ENCODE measurements around the gene IKZF3.
"Not testable (repeated sequence)": the region's sequence is repeated elsewhere in the genome, so short reads cannot be mapped to it uniquely, and the experiment has no call there.

IKZF3 gene

DNA sequence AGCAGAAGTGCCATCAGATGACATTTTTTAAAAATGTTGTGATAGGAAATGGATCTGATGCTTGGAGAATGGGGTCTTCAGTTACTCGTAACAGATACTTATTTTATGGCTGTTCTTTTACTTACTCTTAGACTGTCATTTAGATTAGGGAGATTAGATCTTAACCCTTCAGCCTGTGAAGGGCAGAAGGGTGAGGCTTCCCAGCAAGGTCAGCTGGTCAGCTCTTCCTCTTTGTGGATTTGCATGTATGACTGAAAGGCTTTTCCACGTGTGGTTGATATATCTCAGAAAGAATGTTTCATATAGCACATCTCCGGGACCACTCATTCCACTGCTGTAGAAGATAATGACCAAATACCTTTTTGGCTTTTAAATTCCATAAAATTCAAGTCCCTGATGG is 98.9 kb downstream of the IKZF3 start:
- H2AFZ ChIP-seq (ENCODE audit: low read length) = no peak overlapping the region
- peaks cover 10% of the 10 kb centered on the region for H3K4me1 ChIP-seq (ENCODE audit: insufficient read depth, low read length, poor library complexity, severe bottlenecking)
- H3K4me2 ChIP-seq (ENCODE audit: low read depth, low read length, poor library complexity, severe bottlenecking) = no peak overlapping the region
- TF ChIP-seq, protein P1, sequence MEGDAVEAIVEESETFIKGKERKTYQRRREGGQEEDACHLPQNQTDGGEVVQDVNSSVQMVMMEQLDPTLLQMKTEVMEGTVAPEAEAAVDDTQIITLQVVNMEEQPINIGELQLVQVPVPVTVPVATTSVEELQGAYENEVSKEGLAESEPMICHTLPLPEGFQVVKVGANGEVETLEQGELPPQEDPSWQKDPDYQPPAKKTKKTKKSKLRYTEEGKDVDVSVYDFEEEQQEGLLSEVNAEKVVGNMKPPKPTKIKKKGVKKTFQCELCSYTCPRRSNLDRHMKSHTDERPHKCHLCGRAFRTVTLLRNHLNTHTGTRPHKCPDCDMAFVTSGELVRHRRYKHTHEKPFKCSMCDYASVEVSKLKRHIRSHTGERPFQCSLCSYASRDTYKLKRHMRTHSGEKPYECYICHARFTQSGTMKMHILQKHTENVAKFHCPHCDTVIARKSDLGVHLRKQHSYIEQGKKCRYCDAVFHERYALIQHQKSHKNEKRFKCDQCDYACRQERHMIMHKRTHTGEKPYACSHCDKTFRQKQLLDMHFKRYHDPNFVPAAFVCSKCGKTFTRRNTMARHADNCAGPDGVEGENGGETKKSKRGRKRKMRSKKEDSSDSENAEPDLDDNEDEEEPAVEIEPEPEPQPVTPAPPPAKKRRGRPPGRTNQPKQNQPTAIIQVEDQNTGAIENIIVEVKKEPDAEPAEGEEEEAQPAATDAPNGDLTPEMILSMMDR (conservative IDR thresholded peaks at IDR 0.05; ENCODE audit: low read length) = no peak
- TF ChIP-seq EZH2phosphoT487 (IDR thresholded peaks at IDR 0.05; ENCODE audit: borderline replicate concordance) = no peak
- 0 out of 2 replicates have a peak, but pooled peaks cover under 1% of the 10 kb centered on the region for H3F3A ChIP-seq (ENCODE audit: low read depth)
- no peaks in the 10 kb centered on the region for H3K27me3 ChIP-seq (ENCODE audit: insufficient read depth, low read length, poor library complexity, severe bottlenecking)
- no peak overlapping the region for H3K9ac ChIP-seq (ENCODE audit: low read depth, low read length, poor library complexity, severe bottlenecking)
- no peaks in the 10 kb centered on the region for H4K20me1 ChIP-seq (ENCODE audit: insufficient read depth, low read length, poor library complexity, severe bottlenecking)
- no peaks in the 10 kb centered on the region for H3K9me2 ChIP-seq (replicated peaks; ENCODE audit: low read depth, low read length)
- no peaks in the 10 kb centered on the region for H3K36me3 ChIP-seq (ENCODE audit: insufficient read depth, low read length)
- H3K9me3 ChIP-seq (ENCODE audit: insufficient read depth, low read depth, low read length) = no peaks in the 10 kb centered on the region
- H3K4me3 ChIP-seq (ENCODE audit: low read length, poor library complexity, severe bottlenecking) = no peak overlapping the region
- H3K79me2 ChIP-seq (ENCODE audit: insufficient read depth, low read length) = no peaks in the 10 kb centered on the region

DNA sequence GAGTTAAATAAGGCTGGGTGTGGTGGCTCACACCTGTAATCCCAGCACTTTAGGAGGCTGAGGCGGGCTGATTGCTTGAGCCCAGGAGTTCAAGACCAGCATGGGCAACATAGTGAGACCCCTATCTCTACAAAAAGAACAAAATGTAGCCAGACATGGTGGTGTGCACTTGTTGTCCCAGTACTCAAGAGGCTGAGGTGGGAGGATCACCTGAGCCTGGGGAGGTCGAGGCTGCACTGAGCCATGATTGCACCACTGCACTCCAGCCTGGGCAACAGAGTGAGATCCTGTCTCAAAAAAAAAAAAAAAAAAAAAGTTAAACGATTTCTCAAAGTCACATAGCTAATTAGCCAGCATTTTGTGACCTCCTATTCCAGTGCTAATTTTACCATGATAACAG is 99.9 kb downstream of the IKZF3 start:
- H3K4me3 ChIP-seq (ENCODE audit: low read length, poor library complexity, severe bottlenecking); H3K9me3 ChIP-seq (ENCODE audit: insufficient read depth, low read depth, low read length); H3K27me3 ChIP-seq (ENCODE audit: insufficient read depth, low read length, poor library complexity, severe bottlenecking); H3K36me3 ChIP-seq (ENCODE audit: insufficient read depth, low read length); H4K20me1 ChIP-seq (ENCODE audit: insufficient read depth, low read length, poor library complexity, severe bottlenecking); H3F3A ChIP-seq (ENCODE audit: low read depth); H2AFZ ChIP-seq (ENCODE audit: low read length); H3K79me2 ChIP-seq (ENCODE audit: insufficient read depth, low read length); H3K9me2 ChIP-seq (replicated peaks; ENCODE audit: low read depth, low read length); H3K4me1 ChIP-seq (ENCODE audit: insufficient read depth, low read length, poor library complexity, severe bottlenecking); H3K4me2 ChIP-seq (ENCODE audit: low read depth, low read length, poor library complexity, severe bottlenecking); H3K9ac ChIP-seq (ENCODE audit: low read depth, low read length, poor library complexity, severe bottlenecking): not testable (repeated sequence)

DNA sequence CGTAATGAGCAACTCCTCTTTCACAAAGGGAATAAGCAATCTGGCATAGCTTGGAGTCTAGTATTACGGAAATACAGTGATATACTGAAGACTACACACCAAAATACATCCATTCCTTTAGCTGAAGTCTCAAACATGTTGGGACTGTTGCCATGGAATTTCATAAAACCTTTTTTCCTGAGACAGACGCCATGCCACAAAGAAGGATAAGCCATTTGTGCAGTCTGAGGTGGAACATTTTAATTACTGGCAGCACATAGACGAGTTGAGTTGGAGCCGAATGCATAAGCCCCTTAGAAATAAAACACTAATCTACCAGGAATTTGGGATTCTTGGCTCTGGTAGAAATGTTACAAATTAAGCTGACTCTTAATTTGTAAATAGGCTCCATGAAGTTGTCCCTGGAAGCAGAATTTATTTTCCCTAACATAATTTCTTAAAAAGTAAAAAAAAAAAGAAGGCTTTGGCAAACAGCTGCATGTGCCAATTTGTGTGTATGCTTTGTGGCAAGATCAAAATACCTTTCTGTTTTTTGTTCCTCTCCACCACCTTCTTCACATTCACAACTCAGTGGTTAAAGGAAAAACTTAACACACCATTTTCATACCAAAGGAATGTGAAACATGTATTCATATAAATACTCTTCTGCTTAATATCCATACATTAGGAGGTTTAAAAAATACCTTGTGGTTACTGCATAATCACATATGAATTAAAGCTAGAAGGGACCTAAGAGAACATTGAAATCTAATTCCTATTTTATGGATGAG is 100.9 kb downstream of the IKZF3 start:
- H3K4me2 ChIP-seq (ENCODE audit: low read depth, low read length, poor library complexity, severe bottlenecking) = no peak overlapping the region
- no peaks in the 10 kb centered on the region for H3K79me2 ChIP-seq (ENCODE audit: insufficient read depth, low read length)
- H2AFZ ChIP-seq (ENCODE audit: low read length) = no peak overlapping the region
- H3K9me3 ChIP-seq (ENCODE audit: insufficient read depth, low read depth, low read length) = no peaks in the 10 kb centered on the region
- H3K4me3 ChIP-seq (ENCODE audit: low read length, poor library complexity, severe bottlenecking) = no peak overlapping the region
- no peaks in the 10 kb centered on the region for H3F3A ChIP-seq (ENCODE audit: low read depth)
- no peaks in the 10 kb centered on the region for H4K20me1 ChIP-seq (ENCODE audit: insufficient read depth, low read length, poor library complexity, severe bottlenecking)
- no peaks in the 10 kb centered on the region for H3K27me3 ChIP-seq (ENCODE audit: insufficient read depth, low read length, poor library complexity, severe bottlenecking)
- H3K9me2 ChIP-seq (replicated peaks; ENCODE audit: low read depth, low read length) = no peaks in the 10 kb centered on the region
- peaks cover under 1% of the 10 kb centered on the region for H3K4me1 ChIP-seq (ENCODE audit: insufficient read depth, low read length, poor library complexity, severe bottlenecking)
- no peak for TF ChIP-seq EZH2phosphoT487 (IDR thresholded peaks at IDR 0.05; ENCODE audit: borderline replicate concordance)
- TF ChIP-seq, protein P1 (conservative IDR thresholded peaks at IDR 0.05; ENCODE audit: low read length) = no peak
- H3K9ac ChIP-seq (ENCODE audit: low read depth, low read length, poor library complexity, severe bottlenecking) = no peak overlapping the region
- no peaks in the 10 kb centered on the region for H3K36me3 ChIP-seq (ENCODE audit: insufficient read depth, low read length)

All from Loucy (cell line).